HK-2 (cell line): Measurements from ENCODE around the gene NUP62CL.
"Not testable (repeated sequence)": the region's sequence is repeated elsewhere in the genome, so short reads cannot be mapped to it uniquely, and the experiment has no call there.

Source experiments
- DNase-seq: peaks from one replicate; pipeline ENCODE4 v3.0.0-alpha.2; 2018; ENCODE audit not compliant: unreplicated experiment

NUP62CL gene

GRCh38 chrX:107205770-107206696 lies at the start of gene NUP62CL, which contains the start of gene DNAAF6:
Gene NUP62CL, minus strand, starts transcription at chrX:107206433. Its CDS starts 31,287 bp downstream, at chrX:107175146.
Gene DNAAF6, plus strand, starts transcription at chrX:107206611. Its CDS starts 6,265 bp downstream, at chrX:107212876.
- peak; percentile 84 for DNase-seq

GRCh38 chrX:107228486-107228819 lies 22.2 kb upstream of the NUP62CL start:
- DNase-seq: no peak

- DNase-seq: no peak
These were observed 21.7 kb upstream of the NUP62CL start for GRCh38 chrX:107227780-107228485.

GRCh38 chrX:107226757-107227156 lies 20.5 kb upstream of the NUP62CL start:
- no peak for DNase-seq

- no peak for DNase-seq
These were observed 7.2 kb upstream of the NUP62CL start for GRCh38 chrX:107213477-107213876.

- no peak for DNase-seq
These were observed 1.7 kb upstream of the NUP62CL start for GRCh38 chrX:107207943-107208342.

- no peak for DNase-seq
These were observed 856 bp upstream of the NUP62CL start for GRCh38 chrX:107207089-107207488.

- DNase-seq: no peak
These were observed 448 bp upstream of the NUP62CL start for GRCh38 chrX:107206697-107207065.

- DNase-seq: peak; percentile 25
These were observed 2.1 kb downstream of the NUP62CL start for GRCh38 chrX:107204068-107204605.

GRCh38 chrX:107199491-107199890 lies 6.7 kb downstream of the NUP62CL start:
- no peak for DNase-seq

GRCh38 chrX:107198074-107198473 lies 8.2 kb downstream of the NUP62CL start:
- not testable (repeated sequence) for DNase-seq

- DNase-seq: no peak
These were observed 8.9 kb downstream of the NUP62CL start for GRCh38 chrX:107197319-107197718.

GRCh38 chrX:107171369-107172102 lies 34.7 kb downstream of the NUP62CL start:
- no peak for DNase-seq

- DNase-seq: no peak
These were observed 37.5 kb downstream of the NUP62CL start for GRCh38 chrX:107168712-107169111.

- no peak for DNase-seq
These were observed 38.0 kb downstream of the NUP62CL start for GRCh38 chrX:107168257-107168656.

GRCh38 chrX:107167163-107167921 lies 38.9 kb downstream of the NUP62CL start:
- DNase-seq: no peak

GRCh38 chrX:107157618-107158017 lies 48.6 kb downstream of the NUP62CL start:
- DNase-seq: not testable (repeated sequence)

- not testable (repeated sequence) for DNase-seq
These were observed 50.4 kb downstream of the NUP62CL start for GRCh38 chrX:107155621-107156430.

- no peak for DNase-seq
These were observed 51.2 kb downstream of the NUP62CL start for GRCh38 chrX:107154787-107155620.
